Transverse colon (tissue), 4 donors: ENCODE data around the gene SFRP5. TPM values are rescaled to one million over a fixed set of nuclear protein-coding genes. Genes with fewer than 3 reads are reported as not detected.
A peak's percentile ranks its signal among the peaks of the same experiment; 100 is the strongest.

Experiments used
- DNase-seq: peaks from one replicate; pipeline ENCODE4 v3.0.0-alpha.2; 2019
- H3K27ac ChIP-seq, 4 donors: fragments of 200-600 bp; sonication (generic); 2 replicates each; pipeline ENCODE4 v1.5.1; 2016 to 2018; ENCODE audit warnings: inconsistent platforms in 4 of 4
- H3K27me3 ChIP-seq: fragments of 200-600 bp; sonication (generic); 2 replicates; pipeline ENCODE4 v1.5.1; 2017; ENCODE audit warnings: inconsistent platforms
- H3K36me3 ChIP-seq, 4 donors: fragments of 200-600 bp; sonication (generic); 2 replicates each; pipeline ENCODE4 v1.5.1; 2017 to 2019; ENCODE audit warnings: inconsistent platforms in 4 of 4
- H3K4me1 ChIP-seq, 4 donors: fragments of 200-600 bp; sonication (generic); 2 replicates each; pipeline ENCODE4 v1.5.1; 2017 to 2020; ENCODE audit warnings: inconsistent platforms in 4 of 4
- H3K4me3 ChIP-seq, 4 donors: fragments of 200-600 bp; sonication (generic); 1 replicate in 1 of 4; 2 replicates in 3 of 4; pipeline versions ENCODE4 v1.5.1 to v1.6.1; 2017 to 2019; ENCODE audit warnings: inconsistent platforms in 4 of 4
- H3K9me3 ChIP-seq, 2 donors: fragments of 200-600 bp; sonication (generic); 2 replicates each; pipeline ENCODE4 v1.5.1; 2017 to 2019; ENCODE audit warnings: inconsistent platforms in 2 of 2
- EP300 ChIP-seq: sonication (generic); formaldehyde crosslinking; IDR thresholded peaks from one replicate; pipeline ENCODE4 v1.6.1; 2017; ENCODE audit warnings: antibody characterized with exemption, low read depth
- POLR2A ChIP-seq: fragments of 450-650 bp; IDR thresholded peaks from one replicate; pipeline ENCODE4 v1.6.1; 2016; ENCODE audit warnings: antibody characterized with exemption, mild to moderate bottlenecking, moderate library complexity
- POLR2AphosphoS5 ChIP-seq, 3 donors: sonication (generic); formaldehyde crosslinking; IDR thresholded peaks; one replicate each; pipeline ENCODE4 v1.6.1; 2016; ENCODE audit warnings: antibody characterized with exemption in 3 of 3
- WGBS, 2 donors: methylation state at CpG; one replicate each; pipeline ENCODE4 v1.1.5; 2018; ENCODE audit warnings: low coverage in 1 of 2; 5-methylcytosine and 5-hydroxymethylcytosine counted together
- in situ Hi-C, 4 donors: fragments of 200-750 bp; cut with MboI; loops; one replicate each; pipeline versions ENCODE4 v1.15.0 to v1.15.1; 2017; ENCODE audit warnings: low sequenced_read_pairs in 3 of 4, low pct_ligation_motif_present in 1 of 4, low pct_unique_long_range_greater_than_20kb in 1 of 4
- intact Hi-C: fragments of 100-400 bp; cut with DNase I; formaldehyde crosslinking; loops from one replicate; pipeline ENCODE4 v1.15.1; 2023; ENCODE audit warnings: low total_unique reads
- total RNA-seq, 4 donors: library from RNA; depleted of rRNA; stranded (reverse); fragments of >200 nt; gene quantifications; one replicate each; pipeline ENCODE4 v1.1.0, GENCODE V29; 2016
- TF ChIP-seq, protein P1 (sequence below), 5 experiments: fragments of 200-600 bp in 3 of 5; fragments of 450-650 bp in 2 of 5; sonication (generic) in 3 of 5; IDR thresholded peaks; 1 replicate in 2 of 5; 2 replicates in 3 of 5; pipeline ENCODE4 v1.5.1; 2016 to 2017; ENCODE audit warnings: antibody characterized with exemption in 5 of 5, inconsistent platforms in 3 of 5, mild to moderate bottlenecking in 2 of 5, moderate library complexity in 1 of 5

The SFRP5 gene
- total RNA-seq, 4 donors from 2014 or later = 3.8 to 10.1 (median 5.8) TPM

DNA sequence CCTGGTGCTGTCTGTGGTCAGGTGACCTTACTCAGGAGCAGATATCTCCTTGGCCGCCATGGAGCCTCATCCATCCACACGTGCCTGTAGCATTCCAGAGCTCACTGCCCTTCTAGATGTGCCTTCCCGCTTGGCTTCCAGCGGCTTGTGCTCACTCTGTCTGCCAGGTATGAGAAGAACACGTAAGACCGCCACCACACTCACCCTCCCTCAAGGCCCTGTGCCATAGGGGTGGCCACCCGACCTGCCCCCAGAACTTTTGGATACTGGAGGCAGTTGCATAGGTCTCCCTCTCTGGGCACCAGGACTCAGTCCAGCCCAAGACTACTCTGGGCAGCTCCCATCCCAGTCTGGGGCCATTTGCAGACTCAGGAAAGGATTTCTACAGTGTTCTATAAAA is 54.2 kb downstream of the SFRP5 start:
- peak overlapping the region; percentile 87 to 99 (median 96) for H3K27ac ChIP-seq
- H3K27me3 ChIP-seq = no peaks in the 10 kb centered on the region
- peaks cover 49 to 81% (median 68%) of the 10 kb centered on the region in 4 donors for H3K4me1 ChIP-seq
- H3K36me3 ChIP-seq = no peaks in the 10 kb centered on the region
- intact Hi-C loops = no loop called here
- no peaks in the 10 kb centered on the region for H3K9me3 ChIP-seq
- WGBS, 2 donors = 90% methylated on average over 7 of the region's 7 CpGs; no CpG with 5 or more reads in 1 of the 2 donors
- in situ Hi-C loops = no loop called here
- no peak overlapping the region for H3K4me3 ChIP-seq
- DNase-seq = no peak
- TF ChIP-seq, protein P1, sequence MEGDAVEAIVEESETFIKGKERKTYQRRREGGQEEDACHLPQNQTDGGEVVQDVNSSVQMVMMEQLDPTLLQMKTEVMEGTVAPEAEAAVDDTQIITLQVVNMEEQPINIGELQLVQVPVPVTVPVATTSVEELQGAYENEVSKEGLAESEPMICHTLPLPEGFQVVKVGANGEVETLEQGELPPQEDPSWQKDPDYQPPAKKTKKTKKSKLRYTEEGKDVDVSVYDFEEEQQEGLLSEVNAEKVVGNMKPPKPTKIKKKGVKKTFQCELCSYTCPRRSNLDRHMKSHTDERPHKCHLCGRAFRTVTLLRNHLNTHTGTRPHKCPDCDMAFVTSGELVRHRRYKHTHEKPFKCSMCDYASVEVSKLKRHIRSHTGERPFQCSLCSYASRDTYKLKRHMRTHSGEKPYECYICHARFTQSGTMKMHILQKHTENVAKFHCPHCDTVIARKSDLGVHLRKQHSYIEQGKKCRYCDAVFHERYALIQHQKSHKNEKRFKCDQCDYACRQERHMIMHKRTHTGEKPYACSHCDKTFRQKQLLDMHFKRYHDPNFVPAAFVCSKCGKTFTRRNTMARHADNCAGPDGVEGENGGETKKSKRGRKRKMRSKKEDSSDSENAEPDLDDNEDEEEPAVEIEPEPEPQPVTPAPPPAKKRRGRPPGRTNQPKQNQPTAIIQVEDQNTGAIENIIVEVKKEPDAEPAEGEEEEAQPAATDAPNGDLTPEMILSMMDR (IDR thresholded peaks at IDR 0.05) = no peak
- TF ChIP-seq POLR2A = no peak
- TF ChIP-seq POLR2AphosphoS5 (IDR thresholded peaks at IDR 0.05) = no peak
- no peak for TF ChIP-seq EP300

Other genes starting within 250 kb of the SFRP5 start
- not detected for gene ANKRD2, start 199.2 kb downstream of the SFRP5 start, total RNA-seq
- gene HOGA1, start 187.6 kb downstream of the SFRP5 start, total RNA-seq = not detected
- not detected for gene C10orf62, start 182.3 kb downstream of the SFRP5 start, total RNA-seq
- 1 to 10 TPM in 1 of 4 donors, under 1 TPM in 2, not detected in 1; 0.95 to 1.8 (median 0.96) TPM for gene MORN4, start 138.5 kb downstream of the SFRP5 start, total RNA-seq
- gene PI4K2A, start 131.3 kb downstream of the SFRP5 start, total RNA-seq = 10 to 100 TPM in 2 of 4 donors, 1 to 10 TPM in 2; 7.6 to 19.1 (median 11.3) TPM
- 10 to 100 TPM; 24.3 to 79.3 (median 47.9) TPM for gene AVPI1, start 84.8 kb downstream of the SFRP5 start, total RNA-seq
- gene MARVELD1, start 58.3 kb downstream of the SFRP5 start, total RNA-seq = 10 to 100 TPM in 2 of 4 donors, 1 to 10 TPM in 2; 5.6 to 24.6 (median 13.6) TPM
- gene ZFYVE27, start 34.9 kb downstream of the SFRP5 start, total RNA-seq = 100 to 1,000 TPM in 1 of 4 donors, 10 to 100 TPM in 3; 46.4 to 102 (median 63.9) TPM
- under 1 TPM in 2 of 4 donors, not detected in 2; 0.14 to 0.16 TPM for gene GOLGA7B, start 77.8 kb upstream of the SFRP5 start, total RNA-seq